ENCODE data around the gene BLTP3B. TPM values are rescaled to one million over a fixed set of nuclear protein-coding genes. Genes with fewer than 3 reads are reported as not detected.
A peak's percentile ranks its signal among the peaks of the same experiment; 100 is the strongest.

The BLTP3B gene
- total RNA-seq, 1 donor: 51.8 TPM

GRCh38 chr12:100138048-100138802 lies 4.4 kb downstream of the BLTP3B start:
- peak; percentile 33 for DNase-seq (ENCODE audit: low read depth)
- TF ChIP-seq CTCF (IDR thresholded peaks at IDR 0.05; ENCODE audit: insufficient read depth, low read depth, low read length): peak; percentile 34
- no peak overlapping the region for H3K4me3 ChIP-seq (ENCODE audit: low read depth, low read length)

DNA sequence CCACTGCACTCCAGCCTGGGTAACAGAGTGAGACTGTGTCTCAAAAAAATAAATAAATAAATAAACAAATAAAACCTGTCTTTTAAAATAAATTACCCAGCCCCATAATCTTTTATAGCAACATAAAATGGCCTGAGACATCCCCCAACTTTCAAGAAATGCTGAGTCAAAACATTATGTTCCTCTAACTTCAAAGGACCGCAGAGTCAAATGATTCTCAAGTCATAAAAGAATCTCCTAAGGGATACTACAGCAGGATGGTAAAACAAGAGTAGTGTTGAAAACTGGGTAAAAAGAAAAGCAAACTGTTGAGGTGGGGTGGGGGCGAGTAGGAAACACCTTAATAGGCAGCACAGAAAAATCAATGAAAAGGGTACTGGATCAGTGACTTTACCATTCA lies 9.5 kb downstream of the BLTP3B start:
- H3K4me3 ChIP-seq (ENCODE audit: low read depth, low read length): no peak overlapping the region
- no peak for TF ChIP-seq CTCF (IDR thresholded peaks at IDR 0.05; ENCODE audit: insufficient read depth, low read depth, low read length)
- no peak for DNase-seq (ENCODE audit: low read depth)

GRCh38 chr12:100128512-100128908 lies 14.2 kb downstream of the BLTP3B start:
- H3K4me3 ChIP-seq (ENCODE audit: low read depth, low read length): peak overlapping the region; percentile 38
- peak; percentile 57 for TF ChIP-seq CTCF (IDR thresholded peaks at IDR 0.05; ENCODE audit: insufficient read depth, low read depth, low read length)
- peak; percentile 77 for DNase-seq (ENCODE audit: low read depth)

DNA sequence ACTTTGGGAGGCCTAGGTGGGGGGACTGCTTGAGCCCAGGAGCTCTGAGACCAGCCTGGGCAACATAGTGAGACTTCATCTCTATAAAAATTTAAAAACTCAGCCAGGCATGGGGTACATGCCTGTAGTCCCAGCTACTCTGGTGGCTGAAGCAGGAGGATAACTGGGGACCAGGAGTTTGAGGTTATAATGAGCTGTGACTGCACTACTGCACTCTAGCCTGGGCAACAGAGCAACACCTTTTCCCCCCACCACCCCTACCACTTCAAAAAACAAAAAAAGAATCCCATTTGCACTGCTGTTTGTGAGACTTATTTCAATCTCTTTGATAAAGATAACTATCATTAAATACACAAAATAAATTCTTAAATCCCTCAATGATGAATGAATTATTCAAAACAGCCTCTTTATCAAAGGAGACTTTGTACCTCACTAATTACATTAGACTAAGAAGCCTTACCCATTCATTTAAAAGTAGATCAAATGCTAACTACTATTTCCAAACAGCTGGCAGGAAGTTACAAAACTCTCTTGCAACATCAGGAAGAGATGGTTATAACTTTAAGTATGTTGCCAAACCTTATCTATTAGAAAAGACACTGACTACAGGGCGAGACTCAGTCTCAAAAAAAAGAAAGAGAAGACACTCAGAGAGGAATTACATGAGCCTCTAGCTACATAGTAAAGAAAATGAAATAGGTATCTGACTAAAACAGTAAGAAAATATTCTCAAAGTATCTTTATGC lies 14.7 kb downstream of the BLTP3B start:
- TF ChIP-seq CTCF (IDR thresholded peaks at IDR 0.05; ENCODE audit: insufficient read depth, low read depth, low read length): no peak
- DNase-seq (ENCODE audit: low read depth): peak; percentile 94
- H3K4me3 ChIP-seq (ENCODE audit: low read depth, low read length): peak overlapping the region; percentile 38

DNA sequence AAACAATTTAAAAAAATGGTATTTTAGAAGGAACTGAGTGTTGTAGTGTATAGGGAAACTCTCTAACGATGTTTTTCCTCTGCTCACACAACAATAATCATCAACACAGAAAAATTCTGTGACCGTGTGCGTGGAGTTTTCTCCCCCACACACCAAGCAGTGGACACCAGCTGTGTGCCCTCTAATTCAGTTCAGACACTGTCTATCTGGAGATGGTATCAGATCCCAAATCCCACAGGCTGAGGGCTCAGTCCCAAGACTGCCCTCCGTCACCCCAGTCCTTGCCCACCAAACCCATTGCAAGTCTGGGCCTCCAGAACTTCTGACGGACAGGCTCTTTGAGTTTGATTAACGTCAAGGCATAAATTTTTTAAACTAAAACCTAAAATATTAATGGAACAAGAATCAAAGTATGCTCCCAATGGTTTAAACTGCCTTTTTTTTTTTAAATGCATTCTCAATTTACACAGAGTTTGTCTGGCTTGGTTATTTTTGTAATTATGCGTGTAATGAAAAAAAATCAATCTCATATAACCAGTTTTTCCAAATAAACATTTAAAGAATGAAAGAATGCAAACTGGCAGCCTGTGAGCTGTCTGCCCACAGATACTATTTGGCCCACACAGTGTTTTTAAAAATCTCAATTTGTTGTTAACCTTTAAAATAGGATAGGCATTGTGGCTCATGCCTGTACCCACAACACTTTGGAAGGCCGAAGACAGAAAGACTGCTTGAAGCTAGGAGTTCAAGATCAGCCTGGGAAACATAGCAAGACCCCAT lies 19.2 kb downstream of the BLTP3B start:
- TF ChIP-seq CTCF (IDR thresholded peaks at IDR 0.05; ENCODE audit: insufficient read depth, low read depth, low read length): no peak
- H3K4me3 ChIP-seq (ENCODE audit: low read depth, low read length): no peak overlapping the region
- no peak for DNase-seq (ENCODE audit: low read depth)

- no peak overlapping the region for H3K4me3 ChIP-seq (ENCODE audit: low read depth, low read length)
- no peak for TF ChIP-seq CTCF (IDR thresholded peaks at IDR 0.05; ENCODE audit: insufficient read depth, low read depth, low read length)
- DNase-seq (ENCODE audit: low read depth): no peak
Measured at GRCh38 chr12:100120355-100120754, 22.3 kb downstream of the BLTP3B start.
